Activated naive CD4-positive, alpha-beta T cell treated with anti-CD3 and anti-CD28 coated beads, Interleukin-2, amount 50 U/mL, for 24 hours (primary cell): Measurements from ENCODE around the gene HIGD1C.
A peak's percentile ranks its signal among the peaks of the same experiment; 100 is the strongest.
"Not testable (repeated sequence)": the region's sequence is repeated elsewhere in the genome, so short reads cannot be mapped to it uniquely, and the experiment has no call there.

Experiments
- H3K27ac Mint-ChIP-seq: one replicate; pipeline ENCODE4 v1.8.0; 2021; ENCODE audit warnings: mild to moderate bottlenecking, mixed read lengths
- H3K27me3 Mint-ChIP-seq: one replicate; pipeline ENCODE4 v1.8.0; 2021; ENCODE audit warnings: mixed read lengths
- H3K36me3 Mint-ChIP-seq: one replicate; pipeline ENCODE4 v1.8.0; 2021; ENCODE audit warnings: mixed read lengths
- H3K4me1 Mint-ChIP-seq: one replicate; pipeline ENCODE4 v1.8.0; 2021; ENCODE audit warnings: mixed read lengths
- H3K4me3 Mint-ChIP-seq: one replicate; pipeline ENCODE4 v1.8.0; 2021; ENCODE audit warnings: mild to moderate bottlenecking, mixed read lengths
- H3K9me3 Mint-ChIP-seq: one replicate; pipeline ENCODE4 v1.8.0; 2021; ENCODE audit warnings: mixed read lengths

Gene HIGD1C

DNA sequence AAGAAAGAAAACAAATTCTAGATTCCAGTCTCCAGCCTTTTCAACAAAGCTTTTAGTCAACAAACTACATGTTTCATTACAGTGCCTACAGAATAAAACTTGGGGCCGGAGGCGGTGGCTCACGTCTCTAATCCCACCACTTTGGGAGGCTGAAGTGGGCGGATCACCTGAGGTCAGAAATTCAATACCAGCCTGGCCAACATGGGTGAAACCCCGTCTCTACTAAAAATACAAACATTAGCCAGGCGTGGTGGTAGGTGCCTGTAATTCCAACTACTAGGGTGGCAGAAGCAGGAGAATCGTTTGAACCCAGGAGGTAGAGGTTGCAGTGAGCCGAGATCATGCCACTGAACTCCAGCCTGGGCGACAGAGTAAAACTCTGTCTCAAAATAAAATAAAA lies 62.1 kb downstream of the HIGD1C start:
- not testable (repeated sequence) for H3K36me3 Mint-ChIP-seq, H3K4me3 Mint-ChIP-seq, H3K27ac Mint-ChIP-seq, H3K9me3 Mint-ChIP-seq, H3K27me3 Mint-ChIP-seq
- peaks cover 53% of the 10 kb centered on the region for H3K4me1 Mint-ChIP-seq

DNA sequence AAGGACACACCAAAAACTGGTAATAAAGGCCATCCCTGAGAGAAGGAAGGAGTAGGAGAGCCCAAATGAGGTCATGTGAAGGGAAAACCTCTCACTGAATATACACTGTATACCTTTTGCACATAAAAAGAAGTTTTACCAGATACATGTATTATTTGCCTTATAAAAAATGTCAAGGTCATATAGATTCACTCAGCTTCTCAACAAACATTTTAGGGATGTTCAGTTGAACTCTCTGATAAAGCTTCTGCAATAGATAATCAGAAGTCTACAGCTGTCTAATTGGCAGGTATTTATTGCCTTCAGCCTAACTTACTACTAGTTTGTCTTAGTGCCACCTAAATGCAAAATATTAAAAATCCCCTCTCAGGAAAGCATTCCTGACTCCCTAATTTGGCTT lies 65.1 kb downstream of the HIGD1C start:
- peaks cover 60% of the 10 kb centered on the region for H3K4me1 Mint-ChIP-seq
- H3K4me3 Mint-ChIP-seq = no peak overlapping the region
- no peaks in the 10 kb centered on the region for H3K36me3 Mint-ChIP-seq
- no peaks in the 10 kb centered on the region for H3K27me3 Mint-ChIP-seq
- peak overlapping the region; percentile 48 for H3K27ac Mint-ChIP-seq
- no peaks in the 10 kb centered on the region for H3K9me3 Mint-ChIP-seq

DNA sequence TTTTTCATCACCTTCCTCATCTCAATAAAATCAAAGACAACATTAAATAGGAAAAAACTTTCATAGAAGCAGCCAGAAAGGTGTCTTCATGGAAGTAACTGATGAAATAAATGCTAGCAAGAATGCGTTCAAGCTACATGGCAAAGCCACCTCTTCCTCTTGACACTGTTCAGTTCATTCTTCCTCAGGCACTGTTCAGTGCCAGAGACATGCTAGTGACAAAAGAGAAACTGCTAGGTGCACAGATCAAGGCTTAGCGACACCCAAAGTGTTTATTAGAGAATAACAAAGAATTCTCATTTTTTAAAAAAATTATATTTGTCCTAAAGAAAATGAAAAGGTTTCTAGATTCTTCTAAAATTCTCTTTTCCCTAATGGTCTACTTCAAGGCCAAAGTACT lies 66.6 kb downstream of the HIGD1C start:
- Mint-ChIP-seq H3K9me3 (no peaks in the 10 kb centered on the region), H3K27me3 (no peaks in the 10 kb centered on the region), H3K36me3 (no peaks in the 10 kb centered on the region), H3K4me3 (no peak overlapping the region), H3K4me1 (peaks cover 60% of the 10 kb centered on the region), H3K27ac (no peak overlapping the region)

DNA sequence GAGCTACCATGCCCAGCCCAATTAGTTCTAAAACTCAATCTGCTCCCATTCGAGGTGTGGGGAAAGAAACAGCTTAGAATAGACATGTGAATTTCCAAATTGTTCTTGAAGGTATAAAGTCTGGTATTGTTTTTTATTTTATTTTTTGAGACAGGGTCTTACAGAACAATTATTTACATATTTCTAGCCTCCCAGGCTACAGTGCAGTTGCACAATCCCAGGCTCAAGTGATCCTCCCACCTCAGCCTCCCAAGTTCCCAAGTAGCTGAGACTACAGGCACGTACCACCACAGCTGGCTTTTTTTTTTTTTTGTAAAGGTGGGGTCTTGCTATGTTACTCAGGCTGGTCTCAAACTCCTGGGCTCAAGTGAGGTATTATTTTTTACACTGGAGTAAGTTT lies 67.6 kb downstream of the HIGD1C start:
- H3K27me3 Mint-ChIP-seq = no peaks in the 10 kb centered on the region
- no peaks in the 10 kb centered on the region for H3K36me3 Mint-ChIP-seq
- no peaks in the 10 kb centered on the region for H3K9me3 Mint-ChIP-seq
- peaks cover 70% of the 10 kb centered on the region for H3K4me1 Mint-ChIP-seq
- no peak overlapping the region for H3K4me3 Mint-ChIP-seq
- peak overlapping the region; percentile 30 for H3K27ac Mint-ChIP-seq
